ENCODE data around the gene LIPG.
"Not testable (repeated sequence)": the region's sequence is repeated elsewhere in the genome, so short reads cannot be mapped to it uniquely, and the experiment has no call there.

The LIPG gene

DNA sequence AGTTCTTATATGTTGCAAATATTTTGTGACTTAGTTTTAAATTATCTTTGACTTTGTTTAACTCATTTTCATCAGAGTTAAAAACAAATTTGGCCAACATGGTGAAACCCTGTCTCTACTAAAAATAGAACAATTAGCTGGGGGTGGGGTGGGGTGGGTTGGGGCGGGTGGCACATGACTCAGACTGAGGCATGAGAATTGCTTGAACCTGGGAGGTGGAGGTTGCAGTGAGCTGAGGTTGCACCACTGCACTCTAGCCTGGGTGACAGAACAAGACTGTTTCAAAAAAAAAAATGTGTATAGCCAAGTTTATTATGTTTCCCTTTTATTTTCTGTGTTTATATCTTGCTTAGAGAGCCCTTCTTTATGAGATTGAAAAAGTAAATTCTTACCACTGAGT is 14.2 kb upstream of the LIPG start:
- no peak overlapping the region for H3K9ac ChIP-seq (ENCODE audit: low read depth, low read length)
- peaks cover 12% of the 10 kb centered on the region for H3K4me1 ChIP-seq (ENCODE audit: insufficient read depth, low read length)
- 0 out of 2 replicates have a peak, but pooled peaks cover 4% of the 10 kb centered on the region for H3K9me3 ChIP-seq (ENCODE audit: insufficient read depth, low read depth, low read length)
- H3K27ac ChIP-seq (ENCODE audit: low read depth, low read length), result no peak overlapping the region
- WGBS, result 43% methylated on average over 1 of the region's 1 CpG
- no peaks in the 10 kb centered on the region for H3K27me3 ChIP-seq (ENCODE audit: insufficient read depth, low read length)
- H3K36me3 ChIP-seq (ENCODE audit: insufficient read depth, low read length), result no peaks in the 10 kb centered on the region
- no peak overlapping the region for H3K4me3 ChIP-seq (ENCODE audit: low read length)

DNA sequence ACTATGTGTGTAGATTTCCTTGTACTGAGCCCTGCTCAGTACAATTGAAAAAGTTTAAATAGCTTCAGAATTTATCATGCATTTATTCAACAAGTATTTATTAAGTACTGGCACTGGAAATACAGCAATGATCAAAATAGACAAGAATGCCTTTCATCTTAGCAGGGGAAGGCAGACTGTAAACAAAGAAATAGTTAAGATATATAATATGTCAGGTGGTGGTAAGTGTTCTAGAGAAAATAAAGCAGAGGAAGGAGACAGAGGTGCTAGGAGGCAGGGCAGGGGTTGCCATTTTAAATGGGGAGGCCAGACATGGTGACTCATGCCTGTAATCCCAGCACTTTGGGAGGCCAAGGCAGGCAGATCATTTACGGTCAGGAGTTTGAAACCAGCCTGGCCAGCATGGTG is 13.6 kb upstream of the LIPG start:
- Histone ChIP-seq H3K27ac (ENCODE audit: low read depth, low read length) (0 out of 2 replicates have a peak overlapping the region, but pooled peaks have one; percentile 44), H3K9ac (ENCODE audit: low read depth, low read length) (no peak overlapping the region), H3K4me3 (ENCODE audit: low read length) (no peak overlapping the region), H3K9me3 (ENCODE audit: insufficient read depth, low read depth, low read length) (0 out of 2 replicates have a peak, but pooled peaks cover 4% of the 10 kb centered on the region), H3K4me1 (ENCODE audit: insufficient read depth, low read length) (peaks cover 12% of the 10 kb centered on the region), H3K36me3 (ENCODE audit: insufficient read depth, low read length) (no peaks in the 10 kb centered on the region), H3K27me3 (ENCODE audit: insufficient read depth, low read length) (no peaks in the 10 kb centered on the region)
- WGBS, result 94% methylated on average over 1 of the region's 1 CpG

DNA sequence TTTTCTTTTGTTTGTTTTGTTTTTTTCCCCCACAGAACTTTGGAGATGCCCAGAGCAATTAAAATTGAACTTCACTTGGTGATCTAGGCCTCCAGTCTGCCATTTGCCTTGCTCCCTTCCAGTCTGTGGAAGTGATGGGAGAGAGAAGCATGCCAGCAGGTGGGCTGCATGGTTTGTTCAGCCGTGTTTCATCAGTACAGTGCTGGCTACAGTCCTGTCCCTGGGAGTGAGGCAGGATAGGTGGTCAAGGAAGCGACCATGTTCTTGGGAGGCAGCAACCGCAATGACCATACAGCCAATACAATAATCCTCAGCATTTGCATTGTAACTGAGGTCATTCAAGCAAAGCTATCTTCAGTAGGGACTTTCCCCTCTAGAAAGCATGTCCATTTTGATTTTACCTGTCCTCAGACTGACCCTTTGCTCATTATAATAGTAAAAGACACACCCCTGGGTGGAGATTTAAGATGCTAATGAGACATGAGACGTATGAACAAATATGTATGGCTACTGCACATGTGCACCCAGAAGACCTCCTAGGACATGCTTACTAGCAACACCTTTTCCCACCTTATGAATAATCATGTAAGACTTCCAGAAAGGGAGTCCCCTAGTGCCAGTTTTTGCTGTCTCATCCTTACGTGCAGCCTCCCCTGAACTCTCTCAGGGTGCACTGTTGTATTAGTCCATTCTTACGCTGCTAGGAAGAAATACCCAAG is 11.1 kb upstream of the LIPG start:
- no peak overlapping the region for H3K27ac ChIP-seq (ENCODE audit: low read depth, low read length)
- no peaks in the 10 kb centered on the region for H3K36me3 ChIP-seq (ENCODE audit: insufficient read depth, low read length)
- WGBS, result 96% methylated on average over 6 of the region's 6 CpGs
- no peaks in the 10 kb centered on the region for H3K27me3 ChIP-seq (ENCODE audit: insufficient read depth, low read length)
- no peak overlapping the region for H3K9ac ChIP-seq (ENCODE audit: low read depth, low read length)
- peaks cover 12% of the 10 kb centered on the region for H3K4me1 ChIP-seq (ENCODE audit: insufficient read depth, low read length)
- H3K9me3 ChIP-seq (ENCODE audit: insufficient read depth, low read depth, low read length), result 0 out of 2 replicates have a peak, but pooled peaks cover 4% of the 10 kb centered on the region
- no peak overlapping the region for H3K4me3 ChIP-seq (ENCODE audit: low read length)

DNA sequence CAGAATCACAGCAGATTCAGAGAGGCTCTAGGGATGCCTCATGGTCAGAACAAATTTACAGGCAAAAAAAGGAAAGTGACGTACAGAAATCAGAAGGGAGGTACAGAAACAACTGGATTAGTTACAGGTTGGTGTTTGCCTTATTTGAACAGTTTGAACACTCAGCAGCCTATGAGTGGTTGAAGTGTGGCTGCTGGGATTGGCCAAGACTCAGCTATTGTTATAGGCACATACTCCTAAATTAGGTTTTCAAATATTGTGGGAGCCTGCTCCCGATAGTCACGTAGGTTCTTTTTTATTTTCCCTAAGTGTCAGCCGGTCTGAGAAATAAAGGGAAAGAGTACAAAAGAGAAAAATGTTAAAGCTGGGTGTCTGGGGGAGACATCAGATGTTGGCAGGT is 8.9 kb upstream of the LIPG start:
- H3K36me3 ChIP-seq (ENCODE audit: insufficient read depth, low read length), result no peaks in the 10 kb centered on the region
- no peak overlapping the region for H3K27ac ChIP-seq (ENCODE audit: low read depth, low read length)
- no peaks in the 10 kb centered on the region for H3K27me3 ChIP-seq (ENCODE audit: insufficient read depth, low read length)
- H3K4me3 ChIP-seq (ENCODE audit: low read length), result no peak overlapping the region
- no peak overlapping the region for H3K9ac ChIP-seq (ENCODE audit: low read depth, low read length)
- 0 out of 2 replicates have a peak, but pooled peaks cover 4% of the 10 kb centered on the region for H3K9me3 ChIP-seq (ENCODE audit: insufficient read depth, low read depth, low read length)
- WGBS, result 89% methylated on average over 4 of the region's 4 CpGs
- no peaks in the 10 kb centered on the region for H3K4me1 ChIP-seq (ENCODE audit: insufficient read depth, low read length)

DNA sequence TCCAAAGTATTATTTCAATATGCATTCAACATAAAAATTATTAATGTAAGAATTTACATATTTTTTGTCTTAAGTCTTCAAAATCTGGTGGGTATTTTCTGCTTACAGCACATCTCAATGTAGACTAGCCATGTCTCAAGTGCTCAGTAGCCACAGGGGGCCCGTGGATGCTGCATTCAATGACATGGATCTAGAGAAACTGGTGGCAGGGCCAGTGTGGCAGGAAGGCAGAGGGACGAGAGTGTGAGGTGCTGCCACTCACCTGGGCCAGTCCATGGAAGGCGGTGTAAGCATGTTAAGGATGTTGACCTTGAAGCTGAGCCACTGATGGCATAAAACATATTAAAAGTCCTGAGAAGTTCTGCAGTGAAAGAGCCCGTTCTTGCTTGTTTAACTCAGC is 6.2 kb upstream of the LIPG start:
- H3K27me3 ChIP-seq (ENCODE audit: insufficient read depth, low read length), result peaks cover 9% of the 10 kb centered on the region
- 94% methylated on average over 4 of the region's 4 CpGs for WGBS
- H3K4me3 ChIP-seq (ENCODE audit: low read length), result no peak overlapping the region
- H3K4me1 ChIP-seq (ENCODE audit: insufficient read depth, low read length), result no peaks in the 10 kb centered on the region
- H3K9me3 ChIP-seq (ENCODE audit: insufficient read depth, low read depth, low read length), result 0 out of 2 replicates have a peak, but pooled peaks cover 4% of the 10 kb centered on the region
- no peak overlapping the region for H3K27ac ChIP-seq (ENCODE audit: low read depth, low read length)
- no peak overlapping the region for H3K9ac ChIP-seq (ENCODE audit: low read depth, low read length)
- no peaks in the 10 kb centered on the region for H3K36me3 ChIP-seq (ENCODE audit: insufficient read depth, low read length)

DNA sequence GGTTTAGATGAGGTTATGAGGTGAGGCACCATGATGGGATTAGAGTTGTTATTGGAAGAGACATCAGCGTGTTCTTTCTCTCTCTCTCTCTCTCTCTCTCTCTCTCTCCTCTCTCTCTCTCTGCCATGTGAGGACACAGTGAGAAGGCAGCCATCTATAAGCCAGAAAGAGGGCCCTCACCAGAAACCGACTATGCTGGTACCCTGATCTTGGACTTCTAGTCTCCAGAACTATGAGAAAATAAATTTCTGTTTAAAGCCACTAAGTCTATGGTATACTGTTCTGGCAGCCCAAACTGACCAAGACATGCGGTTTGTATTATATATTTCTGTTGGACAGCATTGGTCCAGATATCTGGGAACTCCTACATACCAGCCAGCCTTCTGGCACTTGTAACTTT is 3.5 kb upstream of the LIPG start:
- Histone ChIP-seq H3K4me3 (ENCODE audit: low read length) (no peak overlapping the region), H3K27ac (ENCODE audit: low read depth, low read length) (no peak overlapping the region), H3K9ac (ENCODE audit: low read depth, low read length) (no peak overlapping the region), H3K4me1 (ENCODE audit: insufficient read depth, low read length) (peaks cover 10% of the 10 kb centered on the region; the same call in 1 of the 2 replicates), H3K27me3 (ENCODE audit: insufficient read depth, low read length) (peaks cover 31% of the 10 kb centered on the region), H3K36me3 (ENCODE audit: insufficient read depth, low read length) (no peaks in the 10 kb centered on the region), H3K9me3 (ENCODE audit: insufficient read depth, low read depth, low read length) (no peaks in the 10 kb centered on the region)
- WGBS, result 93% methylated on average over 2 of the region's 3 CpGs

DNA sequence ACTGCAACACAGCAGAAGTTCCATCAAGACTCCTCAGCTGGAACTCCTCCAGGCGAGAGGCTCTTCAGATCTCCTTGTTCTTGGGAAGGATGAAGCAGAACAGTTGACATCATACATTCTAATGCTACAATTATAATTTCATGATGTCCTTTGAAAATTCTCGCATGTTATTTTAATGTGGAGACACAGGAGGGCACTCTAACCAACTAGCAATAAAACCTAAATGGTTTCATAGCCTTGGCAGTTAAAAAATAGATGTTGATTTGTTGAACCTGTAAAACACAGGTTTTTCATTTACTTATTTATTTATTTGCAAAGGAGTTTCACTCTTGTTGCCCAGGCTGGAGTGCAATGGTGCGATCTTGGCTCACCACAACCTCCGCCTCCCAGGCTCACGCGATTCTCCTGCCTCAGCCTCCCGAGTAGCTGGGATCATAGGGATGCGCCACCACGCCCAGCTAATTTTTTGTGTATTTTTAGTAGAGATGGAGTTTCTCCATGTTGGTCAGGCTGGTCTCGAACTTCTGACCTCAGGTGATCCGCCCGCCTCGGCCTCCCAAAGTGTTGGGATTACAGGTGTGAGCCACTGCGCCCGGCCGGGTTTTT is 2.4 kb upstream of the LIPG start:
- H3K27ac ChIP-seq (ENCODE audit: low read depth, low read length), result not testable (repeated sequence)
- WGBS, result 96% methylated on average over 15 of the region's 16 CpGs
- peaks cover 36% of the 10 kb centered on the region for H3K27me3 ChIP-seq (ENCODE audit: insufficient read depth, low read length)

DNA sequence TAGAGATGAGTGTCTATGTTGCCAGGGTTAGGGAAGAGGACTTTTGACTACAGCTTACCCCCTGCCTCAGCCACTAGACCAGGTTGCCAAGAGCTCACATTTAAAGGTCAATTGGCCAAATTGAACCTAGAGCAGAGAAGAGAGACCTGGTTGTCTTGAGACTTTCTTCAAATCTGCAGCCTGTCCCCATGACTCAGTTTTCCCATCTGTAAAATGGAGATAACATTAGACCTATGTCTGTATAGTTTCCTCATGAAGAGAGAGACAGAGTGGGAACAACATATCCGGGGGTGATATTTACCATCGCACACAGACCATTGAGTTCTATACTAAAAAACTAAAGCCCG is 1.6 kb upstream of the LIPG start:
- H3K36me3 ChIP-seq (ENCODE audit: insufficient read depth, low read length), result no peaks in the 10 kb centered on the region
- H3K27me3 ChIP-seq (ENCODE audit: insufficient read depth, low read length), result peaks cover 36% of the 10 kb centered on the region
- H3K9me3 ChIP-seq (ENCODE audit: insufficient read depth, low read depth, low read length), result no peaks in the 10 kb centered on the region
- H3K4me1 ChIP-seq (ENCODE audit: insufficient read depth, low read length), result peaks cover 13% of the 10 kb centered on the region; the same call in 1 of the 2 replicates
- H3K4me3 ChIP-seq (ENCODE audit: low read length), result peak overlapping the region; percentile 85
- 47% methylated on average over 1 of the region's 3 CpGs for WGBS
- no peak overlapping the region for H3K27ac ChIP-seq (ENCODE audit: low read depth, low read length)
- no peak overlapping the region; the same call in 1 of the 2 replicates for H3K9ac ChIP-seq (ENCODE audit: low read depth, low read length)

More for the DNA sequence above, 2.4 kb upstream of the LIPG start:
- H3K9ac ChIP-seq (ENCODE audit: low read depth, low read length); H3K9me3 ChIP-seq (ENCODE audit: insufficient read depth, low read depth, low read length); H3K36me3 ChIP-seq (ENCODE audit: insufficient read depth, low read length); H3K4me3 ChIP-seq (ENCODE audit: low read length): not testable (repeated sequence)
- peaks cover 13% of the 10 kb centered on the region; the same call in 1 of the 2 replicates for H3K4me1 ChIP-seq (ENCODE audit: insufficient read depth, low read length)

DNA sequence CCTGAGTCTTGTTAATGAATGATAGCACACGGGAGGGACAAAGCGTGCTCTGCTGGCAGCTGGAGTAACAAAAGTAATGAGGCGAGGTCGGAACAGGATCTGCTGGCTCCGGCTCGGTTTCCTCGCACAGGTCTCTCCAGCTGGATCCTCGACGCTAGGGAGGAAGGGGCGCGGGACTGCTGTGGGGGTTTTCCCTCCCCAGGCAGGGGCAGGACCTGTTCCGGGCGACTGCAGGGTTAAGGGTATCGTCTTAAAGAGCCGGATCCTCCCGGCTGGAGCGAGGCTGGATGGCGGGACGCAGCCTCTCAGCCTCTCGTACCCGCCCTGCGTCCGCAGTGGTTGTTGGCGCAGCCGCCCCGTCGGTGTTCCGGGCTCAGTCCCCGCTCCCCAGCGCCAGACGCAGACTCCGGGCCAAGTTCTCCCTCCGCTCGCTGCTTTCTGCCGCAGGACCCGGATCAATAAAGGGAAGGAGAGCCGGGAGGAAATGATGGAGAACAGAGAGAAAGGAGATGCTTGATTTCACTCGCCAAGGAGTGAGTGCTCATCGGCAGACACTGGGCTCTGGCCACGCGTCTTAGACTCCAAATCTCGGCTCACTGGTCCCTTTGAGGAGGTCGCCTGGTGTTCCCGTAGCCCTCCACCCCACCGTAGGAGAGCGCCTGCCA is 1.1 kb upstream of the LIPG start:
- peak overlapping the region; percentile 42; the same call in 1 of the 2 replicates for H3K27ac ChIP-seq (ENCODE audit: low read depth, low read length)
- 1% methylated on average over 46 of the region's 46 CpGs for WGBS
- peaks cover under 1% of the 10 kb centered on the region; the same call in 1 of the 2 replicates for H3K36me3 ChIP-seq (ENCODE audit: insufficient read depth, low read length)
- H3K4me3 ChIP-seq (ENCODE audit: low read length), result peak overlapping the region; percentile 85
- H3K4me1 ChIP-seq (ENCODE audit: insufficient read depth, low read length), result peaks cover 13% of the 10 kb centered on the region; the same call in 1 of the 2 replicates
- no peaks in the 10 kb centered on the region for H3K9me3 ChIP-seq (ENCODE audit: insufficient read depth, low read depth, low read length)
- H3K27me3 ChIP-seq (ENCODE audit: insufficient read depth, low read length), result peaks cover 36% of the 10 kb centered on the region
- peak overlapping the region; percentile 77 for H3K9ac ChIP-seq (ENCODE audit: low read depth, low read length)

DNA sequence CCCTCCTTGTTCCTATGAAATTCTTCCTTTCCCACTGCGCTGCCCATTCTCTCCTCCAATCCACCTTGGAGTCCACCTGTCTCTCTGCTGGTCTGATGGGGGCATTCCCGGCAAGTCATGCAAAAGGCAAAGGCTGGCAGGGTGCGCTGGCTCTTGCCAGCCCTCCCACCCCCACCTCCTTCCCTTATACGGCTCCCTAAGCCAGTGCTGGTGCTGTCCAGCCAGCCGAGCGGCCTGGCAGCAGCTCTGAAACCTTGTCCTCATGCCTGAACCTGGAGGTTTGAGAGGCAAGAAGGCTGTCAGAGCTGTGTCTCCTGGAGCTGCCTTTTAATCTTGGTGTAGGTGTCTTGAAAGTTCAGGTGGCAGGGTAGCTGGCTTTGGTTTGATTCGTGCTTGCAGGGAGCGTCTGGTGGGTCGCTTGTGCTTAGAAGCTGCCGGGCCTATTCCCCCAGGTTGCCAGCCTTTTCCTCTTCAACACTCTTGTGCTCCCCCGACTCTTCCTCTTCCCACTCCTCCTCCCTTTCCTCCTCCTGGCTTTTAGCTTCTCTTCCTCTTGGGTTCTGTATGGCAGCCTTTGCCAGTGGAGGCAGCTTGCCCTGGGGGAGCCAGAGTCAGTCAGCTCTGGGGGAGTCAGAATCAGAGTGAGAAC is 748 bp downstream of the LIPG start:
- H3K4me1 ChIP-seq (ENCODE audit: insufficient read depth, low read length), result peaks cover 13% of the 10 kb centered on the region; the same call in 1 of the 2 replicates
- 16% methylated on average over 11 of the region's 11 CpGs for WGBS
- H3K4me3 ChIP-seq (ENCODE audit: low read length), result peak overlapping the region; percentile 85
- peaks cover 36% of the 10 kb centered on the region for H3K27me3 ChIP-seq (ENCODE audit: insufficient read depth, low read length)
- no peak overlapping the region for H3K9ac ChIP-seq (ENCODE audit: low read depth, low read length)
- no peaks in the 10 kb centered on the region for H3K9me3 ChIP-seq (ENCODE audit: insufficient read depth, low read depth, low read length)
- peaks cover 19% of the 10 kb centered on the region for H3K36me3 ChIP-seq (ENCODE audit: insufficient read depth, low read length)
- no peak overlapping the region for H3K27ac ChIP-seq (ENCODE audit: low read depth, low read length)

DNA sequence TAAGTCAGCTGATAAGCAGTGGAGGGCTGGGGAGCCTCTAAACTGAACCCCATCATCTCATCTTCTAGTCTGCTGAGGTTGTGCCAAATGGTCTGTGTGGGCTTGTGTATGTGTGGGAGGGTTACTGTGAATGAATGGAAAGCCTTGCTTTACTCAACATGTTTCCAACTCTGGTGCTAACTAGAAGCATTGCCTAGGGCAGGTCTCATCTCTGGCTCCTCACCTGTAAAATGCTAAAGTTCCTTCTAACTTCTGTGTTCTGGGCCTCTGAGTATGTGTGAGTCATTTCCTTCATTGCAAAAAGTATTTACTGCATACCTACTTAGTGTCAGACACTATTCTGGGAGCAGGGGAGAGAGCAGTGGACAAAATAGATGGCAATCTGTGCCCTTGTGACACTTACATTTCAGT is 1.3 kb downstream of the LIPG start:
- Histone ChIP-seq H3K9ac (ENCODE audit: low read depth, low read length) (no peak overlapping the region), H3K27me3 (ENCODE audit: insufficient read depth, low read length) (peaks cover 36% of the 10 kb centered on the region), H3K4me3 (ENCODE audit: low read length) (peak overlapping the region; percentile 85), H3K4me1 (ENCODE audit: insufficient read depth, low read length) (peaks cover 13% of the 10 kb centered on the region; the same call in 1 of the 2 replicates), H3K27ac (ENCODE audit: low read depth, low read length) (no peak overlapping the region), H3K9me3 (ENCODE audit: insufficient read depth, low read depth, low read length) (no peaks in the 10 kb centered on the region), H3K36me3 (ENCODE audit: insufficient read depth, low read length) (peaks cover 22% of the 10 kb centered on the region)
